H1 (cell line): ENCODE measurements around the gene FRY. TPM values are rescaled to one million over a fixed set of nuclear protein-coding genes. Genes with fewer than 3 reads are reported as not detected.

ENCODE experiments used
- CTCF ChIA-PET: fragments of 300-600 bp; sonication (Branson Sonifier 250); formaldehyde crosslinking; loops from one replicate; lab custom pipeline; 2021; ENCODE audit not compliant: partially characterized antibody; lab: Charles Lee
- POLR2A ChIA-PET: fragments of 300-600 bp; sonication (Branson Sonifier 250); formaldehyde crosslinking; loops from one replicate; lab custom pipeline; 2021; ENCODE audit warnings: inconsistent platforms; ENCODE audit not compliant: partially characterized antibody; lab: Charles Lee
- DNase-seq, 2 experiments: peaks; one replicate each; pipeline versions ENCODE4 v3.0.0 to v3.0.0-alpha.2; 2010 to 2022; ENCODE audit warnings: low spot score in 2 of 2, low read depth in 1 of 2, mixed read lengths in 1 of 2
- FAIRE-seq: peaks from 2 replicates; lab custom pipeline; 2011; peaks lifted over from hg19 to GRCh38; lab: Jason Lieb, UNC
- H2AFZ ChIP-seq: 2 replicates; pipeline ENCODE4 v1.8.1; 2012; ENCODE audit warnings: low read length, inconsistent platforms
- H2AK5ac ChIP-seq: 2 replicates; pipeline ENCODE4 v1.6.1; 2013; ENCODE audit warnings: low read depth, low read length
- H2BK120ac ChIP-seq: replicated peaks from 2 replicates; pipeline ENCODE3; 2013; ENCODE audit warnings: low read depth, low read length, inconsistent platforms
- H2BK12ac ChIP-seq: 2 replicates; pipeline ENCODE4 v1.6.1; 2013; ENCODE audit warnings: low read depth, low read length
- H2BK15ac ChIP-seq: 2 replicates; pipeline ENCODE4 v1.6.1; 2013; ENCODE audit warnings: low read length
- H2BK20ac ChIP-seq: 2 replicates; pipeline ENCODE4 v1.6.1; 2013; ENCODE audit warnings: low read length
- H2BK5ac ChIP-seq: 2 replicates; pipeline ENCODE4 v1.6.1; 2013; ENCODE audit warnings: low read depth, low read length
- H3K14ac ChIP-seq: 2 replicates; pipeline ENCODE4 v1.6.1; 2013; ENCODE audit warnings: inconsistent platforms; ENCODE audit not compliant: insufficient read length
- H3K18ac ChIP-seq: 2 replicates; pipeline ENCODE4 v1.6.1; 2013; ENCODE audit warnings: low read length; ENCODE audit errors: extremely low read depth
- H3K23ac ChIP-seq: 2 replicates; pipeline ENCODE4 v1.6.1; 2013; ENCODE audit warnings: inconsistent platforms; ENCODE audit not compliant: insufficient read length
- H3K23me2 ChIP-seq: 2 replicates; pipeline ENCODE4 v1.6.1; 2013; ENCODE audit warnings: low read depth, low read length
- H3K27ac ChIP-seq: 2 replicates; pipeline ENCODE4 v1.6.1; 2011; ENCODE audit warnings: low read depth, low read length, inconsistent platforms
- H3K27me3 ChIP-seq, 4 experiments: replicated peaks in 1 of 4; 1 replicate in 1 of 4; 2 replicates in 3 of 4; pipeline versions ENCODE4 v1.6.1 to v1.8.1; 2011 to 2013; ENCODE audit warnings: low read length in 3 of 4, mild to moderate bottlenecking in 3 of 4, inconsistent platforms in 2 of 4, mixed read lengths in 2 of 4, moderate library complexity in 1 of 4; ENCODE audit not compliant: control insufficient read depth in 3 of 4, insufficient read depth in 3 of 4; ENCODE audit errors: extremely low read depth in 1 of 4
- H3K36me3 ChIP-seq, 4 experiments: 2 replicates each; pipeline versions ENCODE4 v1.6.1 to v1.8.1; 2011 to 2013; ENCODE audit warnings: mild to moderate bottlenecking in 4 of 4, low read length in 3 of 4, moderate library complexity in 2 of 4, control low read depth in 1 of 4, inconsistent platforms in 1 of 4; ENCODE audit not compliant: insufficient read depth in 4 of 4, control insufficient read depth in 2 of 4
- H3K4ac ChIP-seq: replicated peaks from 2 replicates; pipeline ENCODE3; 2013; ENCODE audit warnings: low read length, low read depth, mixed read lengths, inconsistent platforms; ENCODE audit not compliant: insufficient read length
- H3K4me1 ChIP-seq, 4 experiments: replicated peaks in 1 of 4; 1 replicate in 1 of 4; 2 replicates in 3 of 4; pipeline versions ENCODE4 v1.6.1 to v1.8.1; 2011 to 2013; ENCODE audit warnings: low read length in 3 of 4, inconsistent platforms in 2 of 4, mixed read lengths in 1 of 4; ENCODE audit not compliant: insufficient read depth in 4 of 4, control insufficient read depth in 3 of 4
- H3K4me2 ChIP-seq, 2 experiments: 2 replicates each; pipeline versions ENCODE4 v1.6.1 to v1.8.1; 2011 to 2013; ENCODE audit warnings: low read depth in 2 of 2, low read length in 2 of 2, control low read depth in 1 of 2, inconsistent platforms in 1 of 2, mild to moderate bottlenecking in 1 of 2; ENCODE audit not compliant: insufficient read depth in 1 of 2
- H3K4me3 ChIP-seq, 4 experiments: fragments of 200-600, 300-600 bp in 1 of 4; sonication (generic), shearing (Covaris generic), sonication (Bioruptor Twin) in 1 of 4; 2 replicates each; pipeline versions ENCODE4 v1.5.1 to v1.8.1; 2011 to 2016; ENCODE audit warnings: low read length in 4 of 4, low read depth in 3 of 4, control low read depth in 2 of 4, inconsistent platforms in 2 of 4, mild to moderate bottlenecking in 2 of 4, mixed read lengths in 1 of 4, moderate library complexity in 1 of 4; ENCODE audit not compliant: insufficient read depth in 2 of 4; ENCODE audit errors: extremely low read depth in 1 of 4
- H3K56ac ChIP-seq: replicated peaks from 2 replicates; pipeline ENCODE3; 2013; ENCODE audit warnings: low read depth, mild to moderate bottlenecking, mixed read lengths, low read length, inconsistent platforms; ENCODE audit not compliant: insufficient read length
- H3K79me1 ChIP-seq: 2 replicates; pipeline ENCODE4 v1.6.1; 2013; ENCODE audit warnings: low read depth, low read length, control low read depth
- H3K79me2 ChIP-seq, 2 experiments: 2 replicates each; pipeline versions ENCODE4 v1.6.1 to v1.8.1; 2012 to 2013; ENCODE audit warnings: low read length in 2 of 2, mild to moderate bottlenecking in 2 of 2, inconsistent platforms in 1 of 2; ENCODE audit not compliant: insufficient read depth in 2 of 2, control insufficient read depth in 1 of 2
- H3K9ac ChIP-seq, 4 experiments: replicated peaks in 1 of 4; 1 replicate in 1 of 4; 2 replicates in 3 of 4; pipeline versions ENCODE4 v1.6.1 to v1.8.1; 2011 to 2013; ENCODE audit warnings: low read depth in 3 of 4, low read length in 3 of 4, control low read depth in 2 of 4, mild to moderate bottlenecking in 2 of 4, moderate library complexity in 2 of 4, inconsistent platforms in 1 of 4; ENCODE audit errors: extremely low read depth in 1 of 4
- H3K9me3 ChIP-seq, 2 experiments: 2 replicates each; pipeline versions ENCODE4 v1.6.1 to v1.8.1; 2012 to 2013; ENCODE audit warnings: mild to moderate bottlenecking in 2 of 2, moderate library complexity in 2 of 2, control low read depth in 1 of 2, inconsistent platforms in 1 of 2, low read depth in 1 of 2, low read length in 1 of 2, mixed read lengths in 1 of 2; ENCODE audit not compliant: insufficient read depth in 2 of 2
- H4K20me1 ChIP-seq, 2 experiments: replicated peaks in 1 of 2; 2 replicates each; pipeline versions ENCODE3 to v1.8.1; 2011 to 2013; ENCODE audit warnings: inconsistent platforms in 2 of 2, low read length in 2 of 2, mild to moderate bottlenecking in 1 of 2; ENCODE audit not compliant: insufficient read depth in 2 of 2, control insufficient read depth in 1 of 2
- H4K5ac ChIP-seq: 2 replicates; pipeline ENCODE4 v1.6.1; 2013; ENCODE audit warnings: low read length, low read depth, mixed read lengths, inconsistent platforms; ENCODE audit not compliant: insufficient read length
- H4K8ac ChIP-seq: 2 replicates; pipeline ENCODE4 v1.8.0; 2013; ENCODE audit warnings: mild to moderate bottlenecking, moderate library complexity, low read length, inconsistent platforms; ENCODE audit not compliant: insufficient read depth; ENCODE audit errors: extremely low read depth
- H4K91ac ChIP-seq: replicated peaks from 2 replicates; pipeline ENCODE3; 2013; ENCODE audit warnings: low read length, mixed read lengths, inconsistent platforms; ENCODE audit not compliant: insufficient read length
- BCL11A ChIP-seq, 2 experiments: IDR thresholded peaks; one replicate each; pipeline ENCODE4 v1.6.1; 2011; ENCODE audit warnings: low read depth in 2 of 2, low read length in 2 of 2, mild to moderate bottlenecking in 2 of 2
- BRCA1 ChIP-seq: IDR thresholded peaks from 2 replicates; pipeline ENCODE4 v1.6.1; 2012; ENCODE audit warnings: low read depth, low read length, improper control_type of control experiment
- CBX8 ChIP-seq: fragments of 300-800, 300-1000 bp; sonication (generic); IDR thresholded peaks from 2 replicates; pipeline ENCODE4 v1.7.1; 2016; ENCODE audit warnings: low read depth, low read length, borderline replicate concordance
- EP300 ChIP-seq, 2 experiments: IDR thresholded peaks; 1 replicate in 1 of 2; 2 replicates in 1 of 2; pipeline ENCODE4 v1.6.1; 2011 to 2012; ENCODE audit warnings: low read depth in 2 of 2, low read length in 2 of 2, mild to moderate bottlenecking in 2 of 2, borderline replicate concordance in 1 of 2, inconsistent platforms in 1 of 2, moderate library complexity in 1 of 2
- HDAC2 ChIP-seq, 2 experiments: fragments of 300-600 bp in 1 of 2; sonication (generic) in 1 of 2; IDR thresholded peaks; 2 replicates each; pipeline ENCODE4 v1.6.1; 2011 to 2012; ENCODE audit warnings: low read depth in 2 of 2, low read length in 2 of 2, mild to moderate bottlenecking in 2 of 2, moderate library complexity in 2 of 2, borderline replicate concordance in 1 of 2, inconsistent platforms in 1 of 2
- NANOG ChIP-seq: IDR thresholded peaks from 2 replicates; pipeline ENCODE4 v1.6.1; 2011; ENCODE audit warnings: low read length, low read depth, mild to moderate bottlenecking, inconsistent platforms; ENCODE audit not compliant: insufficient read depth, poor library complexity, severe bottlenecking
- POU5F1 ChIP-seq: IDR thresholded peaks from 2 replicates; pipeline ENCODE4 v1.6.1; 2011; ENCODE audit warnings: low read depth, mild to moderate bottlenecking, low read length, moderate library complexity
- RBBP5 ChIP-seq: IDR thresholded peaks from 2 replicates; pipeline ENCODE4 v1.7.1; 2012; ENCODE audit warnings: low read depth, mild to moderate bottlenecking, inconsistent platforms, low read length, moderate library complexity, borderline replicate concordance
- RNF2 ChIP-seq: fragments of 200-900, 300-1000 bp; sonication (generic); IDR thresholded peaks from 2 replicates; pipeline ENCODE4 v1.7.1; 2016; ENCODE audit warnings: borderline replicate concordance, low read depth, mild to moderate bottlenecking, antibody characterized with exemption, low read length; ENCODE audit not compliant: poor library complexity, severe bottlenecking; ENCODE audit errors: missing control alignments
- SP1 ChIP-seq: IDR thresholded peaks from 2 replicates; pipeline ENCODE4 v1.6.1; 2011; ENCODE audit warnings: low read depth, low read length
- SRF ChIP-seq: IDR thresholded peaks from 2 replicates; pipeline ENCODE4 v1.6.1; 2011; ENCODE audit warnings: mild to moderate bottlenecking, low read depth, low read length, moderate library complexity
- SUZ12 ChIP-seq: fragments of 200-600 bp; sonication (generic); IDR thresholded peaks from 2 replicates; pipeline ENCODE4 v1.6.1; 2012; ENCODE audit warnings: mild to moderate bottlenecking, inconsistent platforms, low read length, moderate library complexity, mixed read lengths
- TAF1 ChIP-seq: IDR thresholded peaks from 2 replicates; pipeline ENCODE4 v1.6.1; 2011; ENCODE audit warnings: mild to moderate bottlenecking, low read depth, low read length
- ZNF274 ChIP-seq: IDR thresholded peaks from 2 replicates; pipeline ENCODE4 v1.7.0; 2012; ENCODE audit warnings: low read length, borderline replicate concordance; ENCODE audit errors: extremely low read depth
- whole genome bisulfite sequencing, 2 experiments: shearing (Covaris generic) in 1 of 2; methylation state at CpG; one replicate each; pipeline versions ENCODE4 v1.1.6 to v1.1.7; 2013 to 2015; ENCODE audit warnings: low lambda C conversion rate in 2 of 2, mixed read lengths in 2 of 2, inconsistent platforms in 1 of 2, low coverage in 1 of 2, missing lambda C conversion rate in 1 of 2; ENCODE audit not compliant: insufficient replicate concordance in 2 of 2, insufficient coverage in 1 of 2, insufficient read length in 1 of 2; ENCODE audit errors: extremely low coverage in 1 of 2, missing lambda C conversion rate in 1 of 2; 5-methylcytosine and 5-hydroxymethylcytosine counted together
- polyA plus RNA-seq, 7 experiments: library from polyadenylated mRNA; depleted of rRNA in 3 of 7; stranded (reverse) in 5 of 7; unstranded in 2 of 7; fragments of >200 nt in 5 of 7; fragments of 200-250 nt in 2 of 7; gene quantifications; 1 replicate in 5 of 7; 2 replicates in 1 of 7; 4 replicates in 1 of 7; pipeline versions ENCODE4 v1.2.1 to v1.2.3, GENCODE V29; 2011 to 2013; ENCODE audit warnings: missing spikeins in 2 of 7, mixed read lengths in 2 of 7
- total RNA-seq: library from RNA; stranded (reverse); fragmentation: NEBNext Ultra II Directional; extraction: Animal tissue kit (Norgen Biotek cat#: 25700); gene quantifications from 2 replicates; pipeline ENCODE4 v1.2.1, GENCODE V29; 2021

The FRY gene
- total and polyA plus RNA-seq, 2 of the 8 experiments (the other 6 are each of a cell fraction or from before 2014, with no cell fraction given) = 4.3 to 9.2 TPM

GRCh38 chr13:32023096-32023495 is 8.5 kb upstream of the FRY start:
- Histone ChIP-seq H3K79me1 (no peaks in the 10 kb centered on the region), H3K4ac (no peak overlapping the region), H4K5ac (no peak overlapping the region), H3K14ac (no peak overlapping the region), H2AK5ac (no peak overlapping the region), H3K27me3 (no peaks in the 10 kb centered on the region), H3K4me3 (no peak overlapping the region), H3K9me3 (no peaks in the 10 kb centered on the region), H2BK12ac (no peak overlapping the region), H3K36me3 (no peaks in the 10 kb centered on the region), H2BK120ac (no peak overlapping the region), H2BK20ac (no peak overlapping the region), H4K8ac (no peak overlapping the region), H2BK15ac (no peak overlapping the region), H2AFZ (no peak overlapping the region), H3K4me1 (peaks cover 0 to 15% (median 6%) of the 10 kb centered on the region in 4 experiments; a peak in 3 of 7 replicates), H4K91ac (no peak overlapping the region), H3K23me2 (no peaks in the 10 kb centered on the region; the same call in 1 of the 2 replicates), H3K4me2 (no peak overlapping the region), H3K23ac (no peak overlapping the region), H4K20me1 (no peaks in the 10 kb centered on the region), H3K27ac (no peak overlapping the region), H2BK5ac (no peak overlapping the region), H3K18ac (no peak overlapping the region), H3K9ac (no peak overlapping the region), H3K56ac (no peak overlapping the region), H3K79me2 (no peaks in the 10 kb centered on the region)
- WGBS, 2 experiments = 76% methylated on average over 3 of the region's 3 CpGs; no CpG with 5 or more reads in 1 of the 2 experiments
- ChIA-PET POLR2A (no interaction called here), CTCF (interaction anchor here (0.8 to 1.1 kb wide), 2 partner anchors 9 to 224 kb away, joined by 3 to 4 read pairs; partner anchors contain the start of gene FRY)
- DNase-seq (no peak), FAIRE-seq (no peak)
- no peak for TF ChIP-seq SP1
- no peak for TF ChIP-seq CBX8
- TF ChIP-seq SRF = no peak
- no peak for TF ChIP-seq HDAC2 (IDR thresholded peaks at IDR 0.05; ENCODE audit: borderline replicate concordance in 1 of 2, low read depth in 2 of 2, low read length in 2 of 2)
- TF ChIP-seq BCL11A (IDR thresholded peaks at IDR 0.05; ENCODE audit: low read depth in 2 of 2, low read length in 2 of 2) = no peak
- TF ChIP-seq BRCA1 = no peak
- no peak for TF ChIP-seq ZNF274
- no peak for TF ChIP-seq RBBP5
- TF ChIP-seq RNF2 = no peak
- TF ChIP-seq SUZ12 = no peak
- TF ChIP-seq NANOG = no peak
- no peak for TF ChIP-seq POU5F1
- no peak for TF ChIP-seq EP300 (IDR thresholded peaks at IDR 0.05; ENCODE audit: borderline replicate concordance in 1 of 2, low read depth in 2 of 2, low read length in 2 of 2)
- no peak for TF ChIP-seq TAF1
